Right lobe of liver (tissue), 6 donors: ENCODE data around the gene MSANTD1. TPM values are rescaled to one million over a fixed set of nuclear protein-coding genes. Genes with fewer than 3 reads are reported as not detected.

Experiments used
- ATAC-seq, 4 donors: fragments of 200-7000 bp; cut with Tn5 transposase; one replicate each; pipeline ENCODE4 v1.9.1; 2020; ENCODE audit warnings: mild to moderate bottlenecking in 4 of 4, moderate library complexity in 4 of 4
- DNase-seq, 3 donors: peaks; one replicate each; pipeline ENCODE4 v3.0.0-alpha.2; 2020
- H3K27ac ChIP-seq, 3 donors: fragments of 200-600 bp; one replicate each; pipeline ENCODE4 v1.8.0; 2022
- H3K27me3 ChIP-seq, 2 donors: fragments of 200-600 bp; one replicate each; pipeline ENCODE4 v1.8.0; 2022
- H3K36me3 ChIP-seq, 4 donors: fragments of 200-600 bp; sonication (generic) in 1 of 4; one replicate each; pipeline versions ENCODE4 v1.5.1 to v1.8.0; 2017 to 2022; ENCODE audit warnings: control low read depth in 1 of 4
- H3K4me1 ChIP-seq, 4 donors: fragments of 200-600 bp; sonication (generic) in 1 of 4; one replicate each; pipeline versions ENCODE4 v1.5.1 to v1.8.0; 2017 to 2022; ENCODE audit warnings: control low read depth in 1 of 4
- H3K4me3 ChIP-seq, 3 donors: fragments of 200-600 bp; one replicate each; pipeline ENCODE4 v1.8.0; 2022
- H3K9me3 ChIP-seq, 4 donors: fragments of 200-600 bp; sonication (generic) in 1 of 4; one replicate each; pipeline versions ENCODE4 v1.5.1 to v1.8.0; 2017 to 2022; ENCODE audit warnings: control low read depth in 1 of 4
- POLR2A ChIP-seq: fragments of 450-650 bp; IDR thresholded peaks from one replicate; pipeline ENCODE4 v1.6.1; 2017; ENCODE audit warnings: antibody characterized with exemption, mild to moderate bottlenecking
- WGBS: methylation state at CpG from one replicate; pipeline ENCODE4 v1.1.6; 2018; ENCODE audit warnings: low coverage, low lambda C conversion rate; ENCODE audit not compliant: insufficient coverage; ENCODE audit errors: missing lambda C conversion rate; 5-methylcytosine and 5-hydroxymethylcytosine counted together
- intact Hi-C, 2 donors: fragments of 100-400 bp; cut with DNase I; formaldehyde crosslinking; loops; one replicate each; pipeline versions ENCODE4 v1.11.2 to v1.14.1; 2022
- total RNA-seq, 6 experiments: library from RNA; depleted of rRNA in 2 of 6; stranded (reverse); fragments of >200 nt in 2 of 6; fragmentation: NEBNext Ultra II Directional in 3 of 6; extraction: Animal tissue kit (Norgen Biotek cat#: 25700) in 3 of 6; gene quantifications; one replicate each; pipeline versions ENCODE4 v1.1.0 to v1.2.4, GENCODE V29; 2016 to 2023
- TF ChIP-seq, protein P1 (sequence below), 4 donors: fragments of 200-600 bp in 3 of 4; fragments of 450-650 bp in 1 of 4; IDR thresholded peaks; one replicate each; pipeline versions ENCODE4 v1.5.1 to v1.8.0; 2016 to 2022; ENCODE audit warnings: antibody characterized with exemption in 4 of 4, mild to moderate bottlenecking in 2 of 4
- donor health status: DM: no; HTN: yes; CAD: no.
- donor health status: DM: no; HTN: no; CAD: no.
- donor health status: DM: no; HTN: no; CAD: no.
- donor health status: DM: no; HTN: yes; CAD: no.
- donor health status: DM: no; HTN: yes; CAD: no.

MSANTD1 gene
- total RNA-seq, 6 experiments from 2014 or later = 0.46 to 0.84 (median 0.64) TPM; not detected in 1

DNA sequence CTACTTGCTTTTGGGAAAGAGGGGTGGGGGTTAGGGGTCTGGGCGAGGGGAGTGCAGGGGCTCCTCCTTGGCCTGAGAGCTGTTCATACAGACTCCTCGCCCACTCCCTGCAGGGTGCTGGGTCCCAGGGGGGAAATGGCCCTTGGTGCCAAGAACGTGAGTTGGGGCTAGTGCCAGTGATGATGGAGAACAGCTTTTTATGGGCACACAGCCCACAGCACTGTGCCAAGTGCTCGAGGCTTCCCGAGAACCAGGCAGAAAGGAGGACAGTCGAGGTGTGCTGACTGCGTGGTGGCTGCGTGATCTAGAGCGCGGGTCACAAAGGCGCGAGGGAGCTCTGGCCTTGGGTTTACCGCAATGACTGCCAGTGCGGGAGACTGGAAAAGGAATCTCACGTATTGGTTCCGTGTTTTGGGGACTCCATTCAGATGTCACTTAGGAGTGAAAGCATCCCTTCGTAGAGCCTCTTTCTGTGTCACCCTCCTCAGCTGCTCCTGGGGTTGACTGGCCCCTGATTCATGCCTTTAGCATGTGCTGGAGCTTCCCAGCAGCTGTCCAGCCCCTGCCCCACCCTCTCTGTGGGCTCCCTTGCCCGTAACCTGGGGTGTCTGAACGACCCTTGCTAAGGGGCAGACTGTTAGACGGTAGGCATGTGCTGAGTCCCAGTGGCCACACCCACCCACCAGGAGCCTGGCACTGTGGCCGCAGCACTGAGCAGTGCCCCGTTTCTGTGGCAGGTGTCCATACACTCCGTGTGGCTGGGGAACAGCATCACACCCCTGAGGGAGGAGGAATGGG, 20.9 kb upstream of the MSANTD1 start:
- ATAC-seq (no peak), DNase-seq (peak in 2 of 3 donors; percentile 21 to 49)
- H3K27me3 ChIP-seq = no peaks in the 10 kb centered on the region
- WGBS = 60% methylated on average over 6 of the region's 23 CpGs
- no peak overlapping the region for H3K27ac ChIP-seq
- peaks cover 0 to 64% (median 32%) of the 10 kb centered on the region in 4 donors for H3K36me3 ChIP-seq
- H3K9me3 ChIP-seq = no peaks in the 10 kb centered on the region
- intact Hi-C loops = no loop called here
- H3K4me1 ChIP-seq = no peaks in the 10 kb centered on the region
- H3K4me3 ChIP-seq = no peak overlapping the region
- TF ChIP-seq, protein P1, sequence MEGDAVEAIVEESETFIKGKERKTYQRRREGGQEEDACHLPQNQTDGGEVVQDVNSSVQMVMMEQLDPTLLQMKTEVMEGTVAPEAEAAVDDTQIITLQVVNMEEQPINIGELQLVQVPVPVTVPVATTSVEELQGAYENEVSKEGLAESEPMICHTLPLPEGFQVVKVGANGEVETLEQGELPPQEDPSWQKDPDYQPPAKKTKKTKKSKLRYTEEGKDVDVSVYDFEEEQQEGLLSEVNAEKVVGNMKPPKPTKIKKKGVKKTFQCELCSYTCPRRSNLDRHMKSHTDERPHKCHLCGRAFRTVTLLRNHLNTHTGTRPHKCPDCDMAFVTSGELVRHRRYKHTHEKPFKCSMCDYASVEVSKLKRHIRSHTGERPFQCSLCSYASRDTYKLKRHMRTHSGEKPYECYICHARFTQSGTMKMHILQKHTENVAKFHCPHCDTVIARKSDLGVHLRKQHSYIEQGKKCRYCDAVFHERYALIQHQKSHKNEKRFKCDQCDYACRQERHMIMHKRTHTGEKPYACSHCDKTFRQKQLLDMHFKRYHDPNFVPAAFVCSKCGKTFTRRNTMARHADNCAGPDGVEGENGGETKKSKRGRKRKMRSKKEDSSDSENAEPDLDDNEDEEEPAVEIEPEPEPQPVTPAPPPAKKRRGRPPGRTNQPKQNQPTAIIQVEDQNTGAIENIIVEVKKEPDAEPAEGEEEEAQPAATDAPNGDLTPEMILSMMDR (IDR thresholded peaks at IDR 0.05) = no peak
- TF ChIP-seq POLR2A = no peak

DNA sequence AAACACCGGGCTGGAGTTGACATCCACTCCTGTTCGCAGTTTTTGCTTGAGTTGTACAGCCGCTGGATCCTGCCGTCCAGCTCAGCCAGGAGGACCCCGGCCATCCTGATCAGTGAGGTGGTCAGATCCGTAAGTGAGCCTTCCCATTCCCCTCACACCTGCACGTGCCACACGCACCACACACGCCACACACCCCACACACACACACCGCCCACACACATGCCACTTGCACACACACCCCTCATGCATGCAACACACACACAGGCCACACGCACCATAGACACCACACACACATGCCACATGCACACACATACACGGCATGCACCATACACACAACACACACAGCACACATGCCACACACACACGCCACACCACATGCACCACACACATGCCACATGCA, 20.1 kb upstream of the MSANTD1 start:
- DNase-seq (peak in 2 of 3 donors; percentile 7 to 28), ATAC-seq (no peak)
- Histone ChIP-seq H3K4me1 (no peaks in the 10 kb centered on the region), H3K9me3 (no peaks in the 10 kb centered on the region), H3K27me3 (no peaks in the 10 kb centered on the region), H3K4me3 (no peak overlapping the region), H3K27ac (no peak overlapping the region), H3K36me3 (peaks cover 0 to 64% (median 31%) of the 10 kb centered on the region in 4 donors)
- no peak for TF ChIP-seq POLR2A
- TF ChIP-seq, protein P1 (IDR thresholded peaks at IDR 0.05) = no peak
- intact Hi-C loops = no loop called here
- whole genome bisulfite sequencing = 89% methylated on average over 8 of the region's 13 CpGs

- no peak overlapping the region for H3K4me3 ChIP-seq
- no peak for ATAC-seq
- H3K9me3 ChIP-seq = no peaks in the 10 kb centered on the region
- H3K36me3 ChIP-seq = peaks cover 0 to 62% (median 29%) of the 10 kb centered on the region in 4 donors
- DNase-seq = no peak
- H3K27ac ChIP-seq = no peak overlapping the region
- no peaks in the 10 kb centered on the region for H3K27me3 ChIP-seq
- H3K4me1 ChIP-seq = no peaks in the 10 kb centered on the region
- WGBS = 94% methylated on average over 6 of the region's 9 CpGs
- TF ChIP-seq, protein P1 (IDR thresholded peaks at IDR 0.05) = no peak
- TF ChIP-seq POLR2A = no peak
- intact Hi-C loops = no loop called here
Observed at GRCh38 chr4:3229328-3229727, 19.6 kb upstream of the MSANTD1 start.

DNA sequence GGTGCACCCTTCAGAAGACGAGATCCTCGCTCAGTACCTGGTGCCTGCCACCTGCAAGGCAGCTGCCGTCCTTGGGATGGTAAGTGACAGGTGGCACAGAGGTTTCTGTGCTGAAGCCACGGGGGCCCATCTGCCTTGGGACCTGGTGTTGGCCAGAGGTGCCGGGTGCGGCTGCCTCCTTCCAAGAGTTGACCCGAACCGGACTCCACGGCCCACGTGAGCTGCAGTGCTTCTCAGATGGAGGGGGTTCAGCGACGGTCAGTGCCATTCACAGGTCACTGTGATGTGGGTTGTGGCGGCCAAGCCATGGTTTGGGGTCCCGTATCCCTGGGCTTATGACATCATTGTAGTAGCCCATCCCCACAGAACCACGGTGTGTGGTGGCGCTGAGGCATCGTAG, 19.0 kb upstream of the MSANTD1 start:
- no peaks in the 10 kb centered on the region for H3K9me3 ChIP-seq
- no peak for ATAC-seq
- no peaks in the 10 kb centered on the region for H3K4me1 ChIP-seq
- DNase-seq = peak in 2 of 3 donors; percentile 13 to 49
- TF ChIP-seq POLR2A = no peak
- TF ChIP-seq, protein P1 (IDR thresholded peaks at IDR 0.05) = no peak
- H3K4me3 ChIP-seq = no peak overlapping the region
- intact Hi-C loops = no loop called here
- H3K36me3 ChIP-seq = peaks cover 0 to 60% (median 26%) of the 10 kb centered on the region in 4 donors
- WGBS = 100% methylated on average over 3 of the region's 17 CpGs
- H3K27ac ChIP-seq = no peak overlapping the region
- no peaks in the 10 kb centered on the region for H3K27me3 ChIP-seq
